IMR-90 (cell line): ENCODE measurements around the gene USP10.

Experiments
- MAZ ChIP-seq: IDR thresholded peaks from 2 replicates; pipeline ENCODE4 v1.6.1; 2012; ENCODE audit warnings: low read depth, mild to moderate bottlenecking, low read length, improper control_type of control experiment, moderate library complexity, borderline replicate concordance
- POLR2A ChIP-seq: IDR thresholded peaks from 2 replicates; pipeline ENCODE4 v1.6.1; 2012; ENCODE audit warnings: mild to moderate bottlenecking, low read depth, low read length
- RAD21 ChIP-seq: IDR thresholded peaks from 2 replicates; pipeline ENCODE4 v1.6.1; 2012; ENCODE audit warnings: low read length, improper control_type of control experiment
- RCOR1 ChIP-seq: IDR thresholded peaks from 2 replicates; pipeline ENCODE4 v1.6.1; 2012; ENCODE audit warnings: mild to moderate bottlenecking, low read length, improper control_type of control experiment; ENCODE audit not compliant: insufficient replicate concordance
- TF ChIP-seq, protein P1 (sequence below): conservative IDR thresholded peaks from 2 replicates; pipeline ENCODE4 v1.5.1; 2012; ENCODE audit warnings: mild to moderate bottlenecking, low read depth, low read length, improper control_type of control experiment

DNA sequence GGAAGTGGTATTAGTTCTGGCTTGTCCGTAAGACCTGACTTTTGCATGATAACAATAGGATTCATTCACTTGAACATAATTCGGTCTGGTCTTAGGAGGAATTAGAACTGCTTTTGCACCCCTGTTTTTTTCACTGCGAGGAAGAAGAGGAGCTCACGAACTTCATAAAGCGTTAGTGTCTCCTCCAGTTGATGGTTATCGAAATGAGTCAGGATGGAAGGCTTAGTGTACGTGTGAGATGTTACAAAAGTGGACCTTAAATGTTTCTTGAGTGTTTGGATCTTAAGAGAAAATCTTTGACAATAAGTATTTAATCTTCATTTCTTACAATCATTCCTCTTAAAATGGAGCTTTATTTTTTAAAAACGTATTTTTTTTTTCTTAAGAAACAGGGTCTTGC, 52.8 kb downstream of the USP10 start:
- TF ChIP-seq RCOR1: no peak
- TF ChIP-seq RAD21: no peak
- no peak for TF ChIP-seq POLR2A
- TF ChIP-seq, protein P1, sequence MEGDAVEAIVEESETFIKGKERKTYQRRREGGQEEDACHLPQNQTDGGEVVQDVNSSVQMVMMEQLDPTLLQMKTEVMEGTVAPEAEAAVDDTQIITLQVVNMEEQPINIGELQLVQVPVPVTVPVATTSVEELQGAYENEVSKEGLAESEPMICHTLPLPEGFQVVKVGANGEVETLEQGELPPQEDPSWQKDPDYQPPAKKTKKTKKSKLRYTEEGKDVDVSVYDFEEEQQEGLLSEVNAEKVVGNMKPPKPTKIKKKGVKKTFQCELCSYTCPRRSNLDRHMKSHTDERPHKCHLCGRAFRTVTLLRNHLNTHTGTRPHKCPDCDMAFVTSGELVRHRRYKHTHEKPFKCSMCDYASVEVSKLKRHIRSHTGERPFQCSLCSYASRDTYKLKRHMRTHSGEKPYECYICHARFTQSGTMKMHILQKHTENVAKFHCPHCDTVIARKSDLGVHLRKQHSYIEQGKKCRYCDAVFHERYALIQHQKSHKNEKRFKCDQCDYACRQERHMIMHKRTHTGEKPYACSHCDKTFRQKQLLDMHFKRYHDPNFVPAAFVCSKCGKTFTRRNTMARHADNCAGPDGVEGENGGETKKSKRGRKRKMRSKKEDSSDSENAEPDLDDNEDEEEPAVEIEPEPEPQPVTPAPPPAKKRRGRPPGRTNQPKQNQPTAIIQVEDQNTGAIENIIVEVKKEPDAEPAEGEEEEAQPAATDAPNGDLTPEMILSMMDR: no peak
- TF ChIP-seq MAZ: no peak
